GM12878 (cell line): Measurements from ENCODE around the gene BCAP29. TPM values are rescaled to one million over a fixed set of nuclear protein-coding genes. Genes with fewer than 3 reads are reported as not detected.

Experiments used
- ATAC-seq: fragments of 200-7000 bp; cut with Tn5 transposase; 3 replicates; pipeline ENCODE4 v1.9.1; 2020; ENCODE audit warnings: mild to moderate bottlenecking, moderate library complexity
- BruUV-seq: library from RNA; stranded (reverse); fragments of 400-500 nt; replicated peaks from 2 replicates; lab custom pipeline; 2021; lab: Mats Ljungman, UMichigan
- CTCF ChIA-PET: fragments of 300-600 bp; sonication (Branson Sonifier 250); formaldehyde crosslinking; extraction: SDS; loops from one replicate; lab custom pipeline; 2021; ENCODE audit warnings: inconsistent platforms; lab: Yijun Ruan, JAX
- POLR2A ChIA-PET: fragments of 350-600 bp; formaldehyde crosslinking; extraction: SDS; loops from one replicate; lab custom pipeline; 2021; ENCODE audit warnings: inconsistent platforms; lab: Charles Lee
- RAD21 ChIA-PET: fragments of 300-600 bp; sonication (Branson Sonifier 250); formaldehyde crosslinking; loops from one replicate; lab custom pipeline; 2023; ENCODE audit warnings: antibody characterized with exemption; ENCODE audit not compliant: unreplicated experiment; lab: Charles Lee
- SMC1A ChIA-PET: fragments of 300-600 bp; sonication (Branson Sonifier 250); formaldehyde crosslinking; loops from one replicate; lab custom pipeline; 2023; ENCODE audit not compliant: unreplicated experiment, uncharacterized antibody; lab: Charles Lee
- DNase-seq: peaks from one replicate; pipeline ENCODE4 v3.0.0-alpha.2; 2011; ENCODE audit warnings: low read depth, low spot score
- FAIRE-seq: peaks from 3 replicates; lab custom pipeline; 2011; peaks lifted over from hg19 to GRCh38; lab: Jason Lieb, UNC
- H2AFZ ChIP-seq: 2 replicates; pipeline ENCODE4 v1.6.0; 2011; ENCODE audit warnings: low read depth, low read length, control low read depth; ENCODE audit not compliant: control insufficient read depth
- H3K27ac ChIP-seq: 2 replicates; pipeline ENCODE4 v1.5.1; 2011; ENCODE audit warnings: control low read depth; ENCODE audit not compliant: control insufficient read depth, insufficient read depth
- H3K27me3 ChIP-seq, 2 experiments: replicated peaks in 1 of 2; 2 replicates each; pipeline versions ENCODE4 v1.6.0 to v1.6.1; 2011; ENCODE audit warnings: low read length in 1 of 2; ENCODE audit not compliant: control insufficient read depth in 2 of 2, insufficient read depth in 2 of 2
- H3K36me3 ChIP-seq, 2 experiments: 2 replicates each; pipeline ENCODE4 v1.5.1; 2011; ENCODE audit warnings: low read length in 1 of 2; ENCODE audit not compliant: control insufficient read depth in 2 of 2, insufficient read depth in 2 of 2
- H3K4me1 ChIP-seq: 2 replicates; pipeline ENCODE4 v1.6.1; 2011; ENCODE audit warnings: mild to moderate bottlenecking, low read length, moderate library complexity, mixed read lengths; ENCODE audit not compliant: control insufficient read depth, insufficient read depth
- H3K4me2 ChIP-seq: 2 replicates; pipeline ENCODE4 v1.6.0; 2011; ENCODE audit warnings: control low read depth; ENCODE audit not compliant: control insufficient read depth, insufficient read depth
- H3K4me3 ChIP-seq: fragments of 200-600 bp; sonication (generic); 2 replicates; pipeline ENCODE4 v1.5.1; 2016
- H3K79me2 ChIP-seq: 2 replicates; pipeline ENCODE4 v1.6.0; 2011; ENCODE audit warnings: low read length; ENCODE audit not compliant: control insufficient read depth, insufficient read depth
- H3K9ac ChIP-seq: 2 replicates; pipeline ENCODE4 v1.8.0; 2011; ENCODE audit warnings: low read length, control low read depth, mixed read lengths; ENCODE audit not compliant: control insufficient read depth, insufficient read depth
- H3K9me3 ChIP-seq: replicated peaks from 3 replicates; pipeline ENCODE4 v1.5.1; 2011; ENCODE audit warnings: mild to moderate bottlenecking, low read length; ENCODE audit not compliant: control insufficient read depth, insufficient read depth
- H4K20me1 ChIP-seq: 2 replicates; pipeline ENCODE4 v1.6.0; 2011; ENCODE audit not compliant: control insufficient read depth, insufficient read depth
- ATF3 ChIP-seq: IDR thresholded peaks from 2 replicates; pipeline ENCODE4 v1.6.1; 2011; ENCODE audit warnings: low read depth, mild to moderate bottlenecking, low read length, moderate library complexity, borderline replicate concordance; ENCODE audit errors: extremely low read depth
- HCFC1 ChIP-seq: fragments of 150-350 bp; IDR thresholded peaks from 2 replicates; pipeline ENCODE4 v1.6.1; 2014; ENCODE audit warnings: low read length
- HDGF ChIP-seq: fragments of 450-650 bp; IDR thresholded peaks from 2 replicates; pipeline ENCODE4 v1.6.1; 2016; ENCODE audit warnings: antibody characterized with exemption
- RAD21 ChIP-seq: IDR thresholded peaks from 2 replicates; pipeline ENCODE4 v1.6.1; 2011; ENCODE audit warnings: mild to moderate bottlenecking, low read depth, low read length, moderate library complexity; ENCODE audit not compliant: insufficient read depth
- ZBED1 ChIP-seq: IDR thresholded peaks from 2 replicates; pipeline ENCODE4 v1.6.1; 2016; ENCODE audit warnings: borderline replicate concordance
- ZNF24 ChIP-seq: fragments of 450-650 bp; IDR thresholded peaks from 2 replicates; pipeline ENCODE4 v1.6.1; 2017; ENCODE audit warnings: antibody characterized with exemption, mild to moderate bottlenecking
- WGBS: methylation state at CpG from one replicate; pipeline ENCODE4 v1.1.6; 2016; ENCODE audit warnings: low lambda C conversion rate; ENCODE audit not compliant: insufficient replicate concordance, insufficient coverage; ENCODE audit errors: missing lambda C conversion rate; 5-methylcytosine and 5-hydroxymethylcytosine counted together
- in situ Hi-C: fragments of 300-500 bp; cut with MboI; formaldehyde crosslinking; loops from 9 replicates; pipeline ENCODE4 v1.14.3; 2018; ENCODE audit warnings: mixed read lengths
- intact Hi-C: fragments of 100-400 bp; cut with micrococcal nuclease; formaldehyde crosslinking; loops from one replicate; pipeline ENCODE4 v1.14.2; 2022; ENCODE audit not compliant: unreplicated experiment
- polyA plus RNA-seq, 11 experiments: library from polyadenylated mRNA; depleted of rRNA in 4 of 11; unstranded in 6 of 11; stranded (reverse) in 5 of 11; fragments of >200 nt; fragmentation: Nextera tagmentation in 4 of 11; fragmentation: Illumina TruSeq in 1 of 11; extraction: Ambion mirVana in 4 of 11; extraction: Trizol in 1 of 11; gene quantifications; 1 replicate in 1 of 11; 2 replicates in 10 of 11; pipeline versions ENCODE4 v1.2.1 to v1.2.3, GENCODE V29; 2011 to 2016; ENCODE audit warnings: inconsistent platforms in 2 of 11, missing spikeins in 2 of 11, low read depth in 1 of 11
- total RNA-seq, 4 experiments: library from RNA; depleted of rRNA in 3 of 4; stranded (reverse); fragments of >200 nt in 3 of 4; fragmentation: Illumina TruSeq in 1 of 4; extraction: Trizol in 1 of 4; gene quantifications; 2 replicates each; pipeline versions ENCODE4 v1.2.1 to v1.2.3, GENCODE V29; 2013 to 2021
- TF ChIP-seq, protein P1 (sequence below): fragments of 450-650 bp; IDR thresholded peaks from 2 replicates; pipeline ENCODE4 v1.6.1; 2018; ENCODE audit warnings: mild to moderate bottlenecking, low read depth, moderate library complexity; ENCODE audit not compliant: partially characterized antibody

Gene BCAP29
- total and polyA plus RNA-seq, 10 of the 15 experiments (the other 5 are each of a cell fraction or from before 2014, with no cell fraction given) = 26.5 to 58.5 (median 34.8) TPM

- FAIRE-seq (no peak), DNase-seq (no peak), ATAC-seq (no peak)
- WGBS = 84% methylated on average over 6 of the region's 6 CpGs
- H3K27me3 ChIP-seq = no peaks in the 10 kb centered on the region
- H3K4me3 ChIP-seq = no peak overlapping the region
- ChIA-PET POLR2A (interaction anchor here (0.7 kb wide), 1 partner anchor 13 kb away, joined by 3 read pairs; no protein-coding TSS in a partner anchor), RAD21 (no interaction called here), SMC1A (no interaction called here), CTCF (no interaction called here)
- no peak overlapping the region for H3K9ac ChIP-seq
- H3K4me2 ChIP-seq = peak overlapping the region; percentile 4; the same call in 1 of the 2 replicates
- H3K27ac ChIP-seq = no peak overlapping the region
- no TSS peak for BruUV-seq
- intact Hi-C loops = no loop called here
- H4K20me1 ChIP-seq = no peaks in the 10 kb centered on the region
- in situ Hi-C loops = no loop called here
- 0 out of 4 replicates have a peak, but pooled peaks cover 0 to 1% of the 10 kb centered on the region in 2 experiments for H3K36me3 ChIP-seq
- peaks cover 17% of the 10 kb centered on the region for H3K79me2 ChIP-seq
- H2AFZ ChIP-seq = no peak overlapping the region
- H3K9me3 ChIP-seq = no peaks in the 10 kb centered on the region
- no peaks in the 10 kb centered on the region for H3K4me1 ChIP-seq
- TF ChIP-seq ATF3 (no peak), RAD21 (no peak), HCFC1 (no peak), HDGF (no peak), ZNF24 (no peak), ZBED1 (no peak)
- TF ChIP-seq, protein P1, sequence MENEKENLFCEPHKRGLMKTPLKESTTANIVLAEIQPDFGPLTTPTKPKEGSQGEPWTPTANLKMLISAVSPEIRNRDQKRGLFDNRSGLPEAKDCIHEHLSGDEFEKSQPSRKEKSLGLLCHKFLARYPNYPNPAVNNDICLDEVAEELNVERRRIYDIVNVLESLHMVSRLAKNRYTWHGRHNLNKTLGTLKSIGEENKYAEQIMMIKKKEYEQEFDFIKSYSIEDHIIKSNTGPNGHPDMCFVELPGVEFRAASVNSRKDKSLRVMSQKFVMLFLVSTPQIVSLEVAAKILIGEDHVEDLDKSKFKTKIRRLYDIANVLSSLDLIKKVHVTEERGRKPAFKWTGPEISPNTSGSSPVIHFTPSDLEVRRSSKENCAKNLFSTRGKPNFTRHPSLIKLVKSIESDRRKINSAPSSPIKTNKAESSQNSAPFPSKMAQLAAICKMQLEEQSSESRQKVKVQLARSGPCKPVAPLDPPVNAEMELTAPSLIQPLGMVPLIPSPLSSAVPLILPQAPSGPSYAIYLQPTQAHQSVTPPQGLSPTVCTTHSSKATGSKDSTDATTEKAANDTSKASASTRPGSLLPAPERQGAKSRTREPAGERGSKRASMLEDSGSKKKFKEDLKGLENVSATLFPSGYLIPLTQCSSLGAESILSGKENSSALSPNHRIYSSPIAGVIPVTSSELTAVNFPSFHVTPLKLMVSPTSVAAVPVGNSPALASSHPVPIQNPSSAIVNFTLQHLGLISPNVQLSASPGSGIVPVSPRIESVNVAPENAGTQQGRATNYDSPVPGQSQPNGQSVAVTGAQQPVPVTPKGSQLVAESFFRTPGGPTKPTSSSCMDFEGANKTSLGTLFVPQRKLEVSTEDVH = no peak
These were observed 19.0 kb upstream of the BCAP29 start for GRCh38 chr7:107560898-107561516.
